ENCODE results near the gene VAPA. TPM values are rescaled to one million over a fixed set of nuclear protein-coding genes. Genes with fewer than 3 reads are reported as not detected.

VAPA gene
- total RNA-seq, 2 experiments from 2014 or later, result 162 to 177 TPM

DNA sequence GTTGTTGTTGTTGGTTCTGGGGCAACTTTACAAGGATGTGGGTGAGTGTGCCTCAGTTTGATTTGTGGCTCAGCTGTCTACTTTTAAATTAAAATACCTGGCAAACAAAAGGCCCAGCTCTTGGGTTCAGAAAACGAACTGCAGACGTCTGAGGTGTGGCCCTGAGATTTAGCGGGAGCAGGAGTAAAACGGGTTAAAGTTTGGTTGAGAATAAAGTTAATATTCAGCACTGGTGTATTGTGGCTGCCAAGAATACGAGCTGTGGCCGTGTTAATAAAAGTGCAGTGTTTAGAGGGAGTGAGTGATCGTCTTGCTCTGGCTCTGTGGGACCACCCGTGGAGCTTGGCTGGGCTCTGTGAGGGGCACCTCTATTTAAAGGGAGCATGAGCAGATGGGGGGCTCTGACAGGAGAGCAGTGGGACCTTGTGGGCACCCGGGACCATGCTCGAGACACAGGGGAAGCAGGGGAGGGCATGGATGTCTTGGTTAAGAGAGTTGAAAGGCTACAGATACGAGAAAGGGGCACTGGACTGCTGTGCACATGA lies 80.3 kb downstream of the VAPA start:
- Histone ChIP-seq H3K36me3 (ENCODE audit: insufficient read depth, low read length) (no peaks in the 10 kb centered on the region), H3K4me3 (ENCODE audit: low read length) (no peak overlapping the region), H3K27me3 (ENCODE audit: control insufficient read depth in 1 of 2, insufficient read depth in 2 of 2, low read length in 2 of 2) (peaks cover 0 to 5% of the 10 kb centered on the region in 2 experiments), H3K4me1 (ENCODE audit: insufficient read depth, low read length) (no peaks in the 10 kb centered on the region), H3K9me3 (ENCODE audit: control insufficient read depth in 1 of 2, insufficient read depth in 1 of 2, low read length in 2 of 2) (peaks cover 13 to 16% of the 10 kb centered on the region in 2 experiments), H3K27ac (ENCODE audit: low read depth in 1 of 2, low read length in 2 of 2) (no peak overlapping the region)
- no peak for ATAC-seq (ENCODE audit: poor library complexity)
- H3K27me3 Mint-ChIP-seq, result peaks cover 21% of the 10 kb centered on the region
- peaks cover 6% of the 10 kb centered on the region for H3K9me3 Mint-ChIP-seq
- DNase-seq, result no peak
- no peak overlapping the region for H3K27ac Mint-ChIP-seq
- CTCF ChIA-PET, result no interaction called here
- no peak overlapping the region for H3K4me3 Mint-ChIP-seq
- intact Hi-C loops (cut with DNase I, micrococcal nuclease), result no loop called here
- POLR2A ChIA-PET, result no interaction called here
- TF ChIP-seq CTCF (IDR thresholded peaks at IDR 0.05), result no peak
- H3K4me1 Mint-ChIP-seq (ENCODE audit: low read depth), result no peaks in the 10 kb centered on the region
- H3K36me3 Mint-ChIP-seq (ENCODE audit: low read depth), result no peaks in the 10 kb centered on the region

GRCh38 chr18:9994701-9995235 lies 81.0 kb downstream of the VAPA start:
- intact Hi-C loops (cut with DNase I, micrococcal nuclease), result no loop called here
- TF ChIP-seq CTCF (IDR thresholded peaks at IDR 0.05), result no peak
- Mint-ChIP-seq H3K4me1 (ENCODE audit: low read depth) (no peaks in the 10 kb centered on the region), H3K9me3 (peaks cover 10% of the 10 kb centered on the region), H3K27ac (no peak overlapping the region), H3K36me3 (ENCODE audit: low read depth) (no peaks in the 10 kb centered on the region), H3K4me3 (no peak overlapping the region), H3K27me3 (peaks cover 21% of the 10 kb centered on the region)
- Histone ChIP-seq H3K4me3 (ENCODE audit: low read length) (no peak overlapping the region), H3K4me1 (ENCODE audit: insufficient read depth, low read length) (no peaks in the 10 kb centered on the region), H3K36me3 (ENCODE audit: insufficient read depth, low read length) (no peaks in the 10 kb centered on the region), H3K9me3 (ENCODE audit: control insufficient read depth in 1 of 2, insufficient read depth in 1 of 2, low read length in 2 of 2) (peaks cover 13 to 16% of the 10 kb centered on the region in 2 experiments), H3K27me3 (ENCODE audit: control insufficient read depth in 1 of 2, insufficient read depth in 2 of 2, low read length in 2 of 2) (peaks cover 0 to 4% of the 10 kb centered on the region in 2 experiments), H3K27ac (ENCODE audit: low read depth in 1 of 2, low read length in 2 of 2) (no peak overlapping the region)
- ATAC-seq (ENCODE audit: poor library complexity) (no peak), DNase-seq (no peak)
- ChIA-PET CTCF (no interaction called here), POLR2A (no interaction called here)

- Mint-ChIP-seq H3K27ac (no peak overlapping the region), H3K4me1 (ENCODE audit: low read depth) (no peaks in the 10 kb centered on the region), H3K4me3 (no peak overlapping the region), H3K36me3 (ENCODE audit: low read depth) (no peaks in the 10 kb centered on the region), H3K9me3 (peaks cover 11% of the 10 kb centered on the region), H3K27me3 (peaks cover 16% of the 10 kb centered on the region)
- intact Hi-C loops (cut with DNase I, micrococcal nuclease), result no loop called here
- ChIA-PET CTCF (no interaction called here), POLR2A (no interaction called here)
- H3K4me3 ChIP-seq (ENCODE audit: low read length), result no peak overlapping the region
- DNase-seq, result no peak
- H3K36me3 ChIP-seq (ENCODE audit: insufficient read depth, low read length), result no peaks in the 10 kb centered on the region
- H3K27me3 ChIP-seq (ENCODE audit: control insufficient read depth in 1 of 2, insufficient read depth in 2 of 2, low read length in 2 of 2), result no peaks in the 10 kb centered on the region
- TF ChIP-seq CTCF (IDR thresholded peaks at IDR 0.05), result no peak
- no peaks in the 10 kb centered on the region for H3K4me1 ChIP-seq (ENCODE audit: insufficient read depth, low read length)
- H3K27ac ChIP-seq (ENCODE audit: low read depth in 1 of 2, low read length in 2 of 2), result no peak overlapping the region
- no peak for ATAC-seq (ENCODE audit: poor library complexity)
- peaks cover 12 to 20% of the 10 kb centered on the region in 2 experiments for H3K9me3 ChIP-seq (ENCODE audit: control insufficient read depth in 1 of 2, insufficient read depth in 1 of 2, low read length in 2 of 2)
Observed at GRCh38 chr18:9995631-9996030, 81.8 kb downstream of the VAPA start.
